Smooth muscle cell (in vitro differentiated cells): ENCODE measurements around the gene MIB2. TPM values are rescaled to one million over a fixed set of nuclear protein-coding genes. Genes with fewer than 3 reads are reported as not detected.
A peak's percentile ranks its signal among the peaks of the same experiment; 100 is the strongest.

Experiments used
- DNase-seq: peaks from one replicate; lab custom pipeline; 2025; ENCODE audit not compliant: unreplicated experiment; lab: John Stamatoyannopoulos, UW
- H2AFZ ChIP-seq: fragments of 200-600 bp; sonication (generic); 2 replicates; pipeline ENCODE4 v1.6.0; 2016; ENCODE audit warnings: antibody characterized with exemption, low read depth, mild to moderate bottlenecking
- H3F3A ChIP-seq: fragments of 200-600 bp; sonication (generic); 2 replicates; pipeline ENCODE4 v1.6.0; 2017; ENCODE audit warnings: antibody characterized with exemption, low read depth
- H3K27ac ChIP-seq: fragments of 200-600 bp; sonication (generic); 2 replicates; pipeline ENCODE4 v1.5.1; 2016; ENCODE audit warnings: low read depth, mild to moderate bottlenecking
- H3K27me3 ChIP-seq: fragments of 200-600 bp; sonication (generic); 2 replicates; pipeline ENCODE4 v1.6.1; 2016; ENCODE audit warnings: low read depth, mild to moderate bottlenecking
- H3K36me3 ChIP-seq: fragments of 200-600 bp; sonication (generic); 2 replicates; pipeline ENCODE4 v1.5.1; 2016; ENCODE audit warnings: low read depth
- H3K4me1 ChIP-seq: fragments of 200-600 bp; sonication (generic); 2 replicates; pipeline ENCODE4 v1.5.1; 2016; ENCODE audit warnings: low read depth
- H3K4me2 ChIP-seq: fragments of 200-600 bp; sonication (generic); 2 replicates; pipeline ENCODE4 v1.6.0; 2016; ENCODE audit warnings: mild to moderate bottlenecking
- H3K4me3 ChIP-seq: fragments of 200-600 bp; sonication (generic); 2 replicates; pipeline ENCODE4 v1.5.1; 2016; ENCODE audit warnings: mild to moderate bottlenecking
- H3K79me2 ChIP-seq: fragments of 200-600 bp; sonication (generic); 2 replicates; pipeline ENCODE4 v1.6.0; 2016; ENCODE audit warnings: low read depth, mild to moderate bottlenecking
- H3K9ac ChIP-seq: fragments of 200-600 bp; sonication (generic); 2 replicates; pipeline ENCODE4 v1.6.0; 2016; ENCODE audit warnings: low read depth
- H3K9me3 ChIP-seq: fragments of 200-600 bp; sonication (generic); replicated peaks from 2 replicates; pipeline ENCODE4 v1.5.1; 2016; ENCODE audit warnings: low read depth
- H4K20me1 ChIP-seq: fragments of 200-600 bp; sonication (generic); 2 replicates; pipeline ENCODE4 v1.6.0; 2016; ENCODE audit warnings: low read depth
- CTCF ChIP-seq: fragments of 200-600 bp; sonication (generic); IDR thresholded peaks from 2 replicates; pipeline ENCODE4 v1.5.1; 2017; ENCODE audit warnings: borderline replicate concordance, mild to moderate bottlenecking, antibody characterized with exemption; ENCODE audit not compliant: insufficient read depth, poor library complexity, severe bottlenecking
- WGBS: methylation state at CpG from one replicate; pipeline ENCODE4 v1.1.7; 2016; ENCODE audit warnings: low lambda C conversion rate; 5-methylcytosine and 5-hydroxymethylcytosine counted together
- polyA plus RNA-seq: library from polyadenylated mRNA; unstranded; fragments of >200 nt; fragmentation: Nextera tagmentation; extraction: Ambion mirVana; gene quantifications from 2 replicates; pipeline ENCODE4 v1.2.1, GENCODE V29; 2016
- total RNA-seq: library from RNA; depleted of rRNA; stranded (reverse); fragments of >200 nt; gene quantifications from 2 replicates; pipeline ENCODE4 v1.2.3, GENCODE V29; 2014

The MIB2 gene
- total and polyA plus RNA-seq, 2 experiments from 2014 or later, result 42.7 to 61.2 TPM

DNA sequence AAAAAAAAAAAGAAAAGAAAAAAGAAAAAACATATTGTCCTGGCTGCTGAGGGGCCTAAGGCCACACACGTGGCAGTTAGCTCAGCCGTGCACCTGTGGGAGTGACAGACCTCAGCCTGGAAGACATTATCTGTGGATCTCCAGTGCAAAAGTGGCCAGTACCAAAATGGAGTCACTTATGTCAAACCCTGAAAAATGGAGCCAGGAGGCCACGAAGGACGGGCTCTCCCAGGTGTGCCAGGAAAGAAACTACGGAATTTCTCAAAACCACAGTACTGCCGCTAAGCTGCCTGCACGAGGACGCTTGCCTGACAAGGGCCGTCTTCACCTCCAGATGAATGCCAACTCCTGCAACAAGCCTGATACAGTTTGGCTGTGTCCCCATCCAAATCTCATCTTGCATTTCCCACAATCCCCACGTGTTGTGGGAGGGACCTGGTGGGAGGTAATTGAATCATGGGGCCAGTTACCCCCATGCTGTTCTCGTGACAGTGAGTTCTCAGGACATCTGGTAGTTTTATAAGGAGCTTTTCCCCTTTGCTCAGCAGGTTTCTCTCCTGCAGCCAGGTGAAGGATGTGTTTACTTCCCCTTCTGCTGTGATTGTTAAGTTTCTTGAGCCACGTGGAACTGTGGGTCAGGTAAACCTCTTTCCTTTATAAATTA is 5.3 kb upstream of the MIB2 start:
- no peak overlapping the region for H3K4me3 ChIP-seq
- no peak overlapping the region for H2AFZ ChIP-seq
- H3K36me3 ChIP-seq, result no peaks in the 10 kb centered on the region
- H3K27ac ChIP-seq, result no peak overlapping the region
- no peak for DNase-seq
- no peaks in the 10 kb centered on the region for H3K27me3 ChIP-seq
- 83% methylated on average over 12 of the region's 12 CpGs for WGBS
- peaks cover 5% of the 10 kb centered on the region for H3K4me1 ChIP-seq
- TF ChIP-seq CTCF, result no peak
- no peaks in the 10 kb centered on the region for H3K9me3 ChIP-seq
- no peak overlapping the region for H3K9ac ChIP-seq
- H3K79me2 ChIP-seq, result peaks cover 8% of the 10 kb centered on the region
- H3K4me2 ChIP-seq, result no peak overlapping the region
- peaks cover 4% of the 10 kb centered on the region for H3F3A ChIP-seq
- peaks cover 17% of the 10 kb centered on the region for H4K20me1 ChIP-seq

GRCh38 chr1:1610796-1611195 is 4.5 kb upstream of the MIB2 start:
- Histone ChIP-seq H3K27me3 (no peaks in the 10 kb centered on the region), H3F3A (peaks cover 4% of the 10 kb centered on the region), H3K79me2 (peaks cover 8% of the 10 kb centered on the region), H3K4me3 (no peak overlapping the region), H3K36me3 (no peaks in the 10 kb centered on the region), H3K9me3 (no peaks in the 10 kb centered on the region), H2AFZ (no peak overlapping the region), H3K4me2 (no peak overlapping the region), H4K20me1 (peaks cover 18% of the 10 kb centered on the region), H3K4me1 (peaks cover 5% of the 10 kb centered on the region), H3K27ac (no peak overlapping the region), H3K9ac (no peak overlapping the region)
- no peak for DNase-seq
- WGBS, result 90% methylated on average over 9 of the region's 9 CpGs
- TF ChIP-seq CTCF, result no peak

- TF ChIP-seq CTCF, result no peak
- Histone ChIP-seq H3F3A (peaks cover 4% of the 10 kb centered on the region), H3K79me2 (peaks cover 16% of the 10 kb centered on the region), H3K9ac (no peak overlapping the region), H3K27me3 (no peaks in the 10 kb centered on the region), H3K27ac (peak overlapping the region; percentile 24), H3K36me3 (no peaks in the 10 kb centered on the region), H3K4me2 (no peak overlapping the region), H3K9me3 (no peaks in the 10 kb centered on the region), H2AFZ (no peak overlapping the region), H3K4me3 (no peak overlapping the region), H4K20me1 (peaks cover 27% of the 10 kb centered on the region), H3K4me1 (peaks cover 13% of the 10 kb centered on the region)
- no peak for DNase-seq
- 96% methylated on average over 3 of the region's 3 CpGs for WGBS
These were observed 3.2 kb upstream of the MIB2 start for GRCh38 chr1:1612104-1612400.

DNA sequence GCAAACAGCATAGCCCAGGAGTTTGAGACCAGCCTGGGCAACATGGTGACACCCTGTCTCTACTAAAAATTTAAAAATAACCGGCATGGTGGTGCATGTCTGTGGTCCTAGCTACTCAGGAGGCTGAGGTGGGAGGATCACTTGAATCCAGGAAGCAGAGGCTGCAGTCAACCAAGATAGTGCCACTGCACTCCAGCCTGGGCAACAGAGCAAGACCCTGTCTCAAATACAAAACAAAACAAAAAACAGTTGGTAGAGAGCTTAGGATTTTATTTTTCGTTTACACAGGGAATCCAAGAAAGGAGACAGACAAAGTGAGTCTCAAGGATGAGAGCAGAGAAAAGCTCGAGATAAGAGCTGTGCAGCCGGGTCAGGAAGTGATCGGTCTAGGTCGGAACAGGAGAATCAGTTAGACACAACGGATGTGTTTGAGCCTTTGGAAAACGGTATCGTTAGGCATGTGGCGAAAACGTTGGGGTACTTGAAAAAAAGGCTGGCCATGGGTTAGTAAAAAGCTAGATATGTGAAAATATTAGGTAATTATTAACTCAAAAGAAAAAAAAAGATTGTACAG is 1.7 kb upstream of the MIB2 start:
- no peaks in the 10 kb centered on the region for H3K36me3 ChIP-seq
- H3K79me2 ChIP-seq, result peaks cover 30% of the 10 kb centered on the region
- no peak for TF ChIP-seq CTCF
- peak overlapping the region; percentile 1 for H3K9ac ChIP-seq
- no peak overlapping the region for H2AFZ ChIP-seq
- peak overlapping the region; percentile 100 for H3K27ac ChIP-seq
- DNase-seq, result no peak
- peak overlapping the region; percentile 97 for H3K4me3 ChIP-seq
- peaks cover 4% of the 10 kb centered on the region for H3F3A ChIP-seq
- H4K20me1 ChIP-seq, result peaks cover 43% of the 10 kb centered on the region
- H3K9me3 ChIP-seq, result no peaks in the 10 kb centered on the region
- H3K27me3 ChIP-seq, result no peaks in the 10 kb centered on the region
- H3K4me1 ChIP-seq, result peaks cover 15% of the 10 kb centered on the region
- WGBS, result 79% methylated on average over 11 of the region's 11 CpGs
- H3K4me2 ChIP-seq, result peak overlapping the region; percentile 91
